Small intestine (tissue), 7 donors: ENCODE data around the gene CALHM3. TPM values are rescaled to one million over a fixed set of nuclear protein-coding genes. Genes with fewer than 3 reads are reported as not detected.
A peak's percentile ranks its signal among the peaks of the same experiment; 100 is the strongest.

Experiments
- DNase-seq, 2 donors: peaks; one replicate each; pipeline versions ENCODE4 v3.0.0 to v3.0.0-alpha.2; 2013
- FAIRE-seq: peaks from 2 replicates; lab custom pipeline; 2012; peaks lifted over from hg19 to GRCh38; lab: Jason Lieb, UNC
- H3K27ac ChIP-seq, 3 donors: one replicate each; pipeline ENCODE4 v1.5.1; 2013; ENCODE audit warnings: low read length in 2 of 3, mild to moderate bottlenecking in 2 of 3, control low read depth in 1 of 3, inconsistent platforms in 1 of 3, low read depth in 1 of 3, moderate library complexity in 1 of 3
- H3K27me3 ChIP-seq, 3 donors: one replicate each; pipeline ENCODE4 v1.6.1; 2013; ENCODE audit warnings: low read length in 3 of 3, inconsistent platforms in 1 of 3; ENCODE audit not compliant: control insufficient read depth in 3 of 3, insufficient read depth in 3 of 3
- H3K36me3 ChIP-seq, 3 donors: one replicate each; pipeline ENCODE4 v1.6.1; 2013; ENCODE audit warnings: low read length in 3 of 3, inconsistent platforms in 1 of 3, low read depth in 1 of 3, mild to moderate bottlenecking in 1 of 3, moderate library complexity in 1 of 3; ENCODE audit not compliant: control insufficient read depth in 3 of 3, insufficient read depth in 2 of 3
- H3K4me1 ChIP-seq, 3 donors: one replicate each; pipeline ENCODE4 v1.6.1; 2013; ENCODE audit warnings: low read length in 2 of 3, inconsistent platforms in 1 of 3, low read depth in 1 of 3, mild to moderate bottlenecking in 1 of 3, moderate library complexity in 1 of 3; ENCODE audit not compliant: control insufficient read depth in 3 of 3, insufficient read depth in 2 of 3
- H3K4me3 ChIP-seq, 3 donors: one replicate each; pipeline ENCODE4 v1.5.1; 2013; ENCODE audit warnings: low read length in 3 of 3, control low read depth in 1 of 3, inconsistent platforms in 1 of 3, low read depth in 1 of 3, mild to moderate bottlenecking in 1 of 3, moderate library complexity in 1 of 3
- H3K9me3 ChIP-seq, 2 donors: one replicate each; pipeline ENCODE4 v1.6.1; 2013; ENCODE audit warnings: low read depth in 1 of 2, low read length in 1 of 2; ENCODE audit not compliant: control insufficient read depth in 2 of 2, insufficient read depth in 1 of 2
- WGBS, 3 donors: extraction: QIAGEN DNeasy Blood & Tissue Kit; methylation state at CpG; one replicate each; pipeline ENCODE4 v1.1.7; 2013; 5-methylcytosine and 5-hydroxymethylcytosine counted together
- polyA plus RNA-seq, 4 donors: library from polyadenylated mRNA; stranded (reverse) in 3 of 4; unstranded in 1 of 4; fragments of 200-250 nt in 3 of 4; fragments of 120-200 nt in 1 of 4; gene quantifications; one replicate each; pipeline versions ENCODE4 v1.2.1 to v1.2.3, GENCODE V29; 2013
- donor health status: healthy with polysubstance abuse.
- donor health status: control.
- donor health status: control.
- donor health status: Bipolar disorder and iron deficiency.
- donor health status: healthy.

CALHM3 gene
- polyA plus RNA-seq, 4 donors = 0.13 TPM; not detected in 3

DNA sequence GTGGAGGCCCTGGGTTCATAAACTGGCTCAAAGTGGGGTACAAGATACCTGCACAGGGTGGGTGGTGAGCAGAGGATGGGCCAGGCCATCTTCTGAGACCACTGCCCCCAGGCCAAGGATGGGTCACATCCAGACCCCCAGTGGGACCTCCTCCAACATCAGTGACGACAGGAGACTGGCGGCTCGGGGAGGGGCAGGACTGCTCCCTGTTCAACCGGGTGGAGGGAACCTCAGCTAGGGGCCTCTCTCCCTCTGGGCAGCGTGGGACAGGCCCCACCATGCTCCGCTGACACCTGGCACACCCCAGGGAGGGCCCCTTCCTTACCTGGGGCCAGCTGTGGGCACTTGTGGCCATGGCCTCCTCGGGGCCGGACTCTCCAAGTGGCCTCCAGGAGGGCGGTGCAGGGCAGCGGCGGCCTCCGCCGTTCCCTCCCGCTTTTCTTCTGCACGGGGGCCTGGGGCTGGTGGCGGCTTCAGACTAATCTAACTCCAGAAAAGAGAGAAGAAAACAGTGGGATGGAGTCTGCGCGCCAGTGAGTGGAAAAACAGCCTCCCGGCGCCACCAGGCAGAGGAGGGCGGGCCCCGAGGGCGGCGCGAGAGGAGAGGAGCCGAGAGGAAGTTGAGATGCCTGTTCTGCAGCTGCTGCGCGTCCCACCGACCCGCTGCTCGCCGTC, 27.1 kb downstream of the CALHM3 start, which contains the start of gene CALHM2:
TSS of gene CALHM2 (minus strand) at position 540 of the 675 bp plus-strand sequence. CDS start 2,429 bp downstream, outside the sequence.
- Histone ChIP-seq H3K4me3 (peak within 1 kb of the TSS; percentile 55 to 67 (median 57)), H3K36me3 (peaks cover 0 to 27% (median 3%) of the 10 kb centered on the region in 3 donors), H3K27ac (peak within 1 kb of the TSS; percentile 36 to 89 (median 65)), H3K9me3 (no peaks in the 10 kb centered on the region), H3K27me3 (no peaks in the 10 kb centered on the region), H3K4me1 (peaks cover 0 to 6% (median 0%) of the 10 kb centered on the region in 3 donors)
- WGBS, 3 donors = 1% methylated on average over 22 to 32 of the region's 32 CpGs
- no peak for FAIRE-seq
- peak; percentile 40 to 70 for DNase-seq

DNA sequence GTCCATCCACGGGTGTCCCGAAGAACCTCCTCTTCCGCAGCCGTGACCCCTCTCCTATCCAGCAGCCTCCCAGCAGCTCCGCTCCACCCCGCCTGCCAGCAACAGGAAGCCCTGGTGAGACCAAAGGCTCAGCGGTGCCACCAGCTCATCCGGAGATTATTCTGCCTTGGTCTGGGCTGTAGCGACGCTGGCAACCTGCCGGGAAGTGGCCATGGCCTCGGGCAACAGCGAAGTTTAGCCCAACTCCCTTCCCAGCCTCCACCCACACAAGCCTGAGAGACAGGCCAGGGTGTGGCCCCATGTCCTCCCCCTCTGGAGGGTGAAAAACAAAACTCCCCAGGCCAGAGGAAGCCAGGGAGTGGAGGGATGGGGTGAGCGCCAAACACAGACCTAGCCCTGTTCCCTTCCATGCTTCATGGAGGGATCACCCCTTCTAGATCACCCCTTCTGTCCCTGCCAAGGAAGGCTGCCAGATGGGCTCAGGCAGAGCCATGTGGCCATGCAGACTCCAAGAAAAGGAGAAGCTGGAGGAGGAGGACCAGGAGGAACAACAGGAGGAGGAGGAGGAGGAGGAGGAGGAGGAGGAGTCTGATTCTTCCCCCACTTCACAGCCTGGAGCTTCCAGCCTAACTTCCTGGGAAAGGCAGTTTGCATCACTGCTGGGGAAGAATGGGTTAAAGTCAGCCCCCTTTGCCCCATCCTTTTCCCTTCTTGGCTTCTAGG, 27.8 kb downstream of the CALHM3 start:
- H3K27ac ChIP-seq = peak overlapping the region; percentile 36 to 89 (median 65)
- peaks cover 0 to 6% (median 0%) of the 10 kb centered on the region in 3 donors for H3K4me1 ChIP-seq
- 32 to 54% (median 51%) methylated on average over 14 of the region's 14 CpGs for WGBS, 3 donors
- H3K27me3 ChIP-seq = no peaks in the 10 kb centered on the region
- FAIRE-seq (no peak), DNase-seq (peak in 1 of 2 donors; percentile 17)
- peak overlapping the region; percentile 55 to 67 (median 57) for H3K4me3 ChIP-seq
- H3K9me3 ChIP-seq = no peaks in the 10 kb centered on the region
- H3K36me3 ChIP-seq = peaks cover 0 to 34% (median 7%) of the 10 kb centered on the region in 3 donors

DNA sequence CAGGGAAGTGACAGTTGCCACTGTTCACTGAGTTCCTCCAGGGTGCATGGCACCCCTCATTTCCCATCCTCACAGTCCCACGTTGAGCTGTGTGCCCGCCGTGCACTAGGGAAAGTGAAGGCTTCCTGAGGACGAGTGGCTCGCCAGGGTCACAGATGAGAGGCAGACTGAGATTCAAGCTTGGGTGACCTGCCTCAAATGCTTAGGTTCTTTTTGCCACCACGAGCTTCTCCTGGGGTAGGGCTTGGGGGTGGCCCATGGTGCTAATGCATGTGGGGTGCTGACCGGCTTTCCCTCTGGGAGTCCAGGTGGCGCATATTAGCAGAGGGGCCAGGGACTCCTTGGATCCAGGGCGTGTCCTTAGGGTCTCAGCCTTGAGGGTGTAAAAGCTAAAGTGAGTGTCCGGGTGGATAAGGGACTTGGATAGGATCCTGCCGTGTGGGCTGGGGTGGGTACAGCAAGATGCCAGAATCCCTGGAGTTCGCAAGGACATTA, 28.8 kb downstream of the CALHM3 start:
- H3K36me3 ChIP-seq = peaks cover 0 to 44% (median 10%) of the 10 kb centered on the region in 3 donors
- no peaks in the 10 kb centered on the region for H3K9me3 ChIP-seq
- H3K27me3 ChIP-seq = no peaks in the 10 kb centered on the region
- peaks cover 0 to 6% (median 0%) of the 10 kb centered on the region in 3 donors for H3K4me1 ChIP-seq
- no peak overlapping the region for H3K4me3 ChIP-seq
- peak overlapping the region in 1 of 3 donors; percentile 89 for H3K27ac ChIP-seq
- no peak for DNase-seq
- 85 to 89% (median 86%) methylated on average over 12 of the region's 12 CpGs for WGBS, 3 donors
- FAIRE-seq = no peak

DNA sequence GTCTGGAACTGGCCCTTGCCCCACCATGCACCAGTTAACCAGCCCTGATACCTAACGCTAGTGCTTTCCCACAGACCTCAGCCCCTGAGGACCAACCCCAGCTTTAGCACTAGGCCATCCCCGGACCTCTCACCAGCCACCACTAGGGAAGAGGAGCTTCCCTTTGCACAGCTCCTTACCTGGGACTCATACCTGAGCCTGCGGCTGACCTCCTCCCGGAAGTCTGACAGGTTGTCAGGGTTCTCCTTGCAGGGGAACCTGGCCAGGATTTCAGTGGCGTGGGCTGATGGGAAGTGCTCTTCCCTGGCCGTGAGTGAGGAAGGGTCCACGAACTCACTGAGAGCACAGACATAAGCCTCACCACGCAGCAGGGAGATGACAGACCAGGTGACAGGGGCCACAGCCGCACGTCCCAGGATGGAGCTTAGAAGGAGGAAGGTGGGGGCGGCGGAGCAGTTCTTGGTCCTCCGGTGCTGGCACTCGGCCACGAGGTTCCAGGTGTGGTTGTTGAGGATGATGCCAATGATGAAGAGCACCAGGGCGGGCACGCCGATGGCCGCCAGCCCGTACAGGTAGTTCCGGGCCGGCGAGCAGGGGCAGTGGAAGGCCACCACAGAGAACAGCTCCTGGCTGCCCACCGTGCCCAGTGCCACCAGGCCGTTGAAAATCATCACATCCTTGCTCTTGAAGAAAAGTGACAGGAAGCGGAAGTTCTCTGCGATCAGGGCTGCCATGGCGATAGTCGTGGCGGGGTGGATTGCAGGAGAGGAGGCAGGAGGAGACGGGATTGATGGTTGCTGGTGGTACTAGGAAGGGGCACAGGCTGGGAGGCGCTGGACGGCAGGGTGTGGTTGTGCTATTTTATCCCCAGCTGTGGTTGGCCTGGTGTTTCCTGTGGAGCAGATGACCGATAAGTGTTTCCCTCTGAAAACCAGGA, 29.6 kb downstream of the CALHM3 start:
- FAIRE-seq (no peak), DNase-seq (no peak)
- Histone ChIP-seq H3K27me3 (no peaks in the 10 kb centered on the region), H3K4me1 (peaks cover 0 to 6% (median 0%) of the 10 kb centered on the region in 3 donors), H3K4me3 (no peak overlapping the region), H3K9me3 (no peaks in the 10 kb centered on the region), H3K27ac (peak overlapping the region in 1 of 3 donors; percentile 23), H3K36me3 (peaks cover 7 to 52% (median 13%) of the 10 kb centered on the region in 3 donors)
- 86 to 90% (median 87%) methylated on average over 33 to 34 of the region's 34 CpGs for WGBS, 3 donors

DNA sequence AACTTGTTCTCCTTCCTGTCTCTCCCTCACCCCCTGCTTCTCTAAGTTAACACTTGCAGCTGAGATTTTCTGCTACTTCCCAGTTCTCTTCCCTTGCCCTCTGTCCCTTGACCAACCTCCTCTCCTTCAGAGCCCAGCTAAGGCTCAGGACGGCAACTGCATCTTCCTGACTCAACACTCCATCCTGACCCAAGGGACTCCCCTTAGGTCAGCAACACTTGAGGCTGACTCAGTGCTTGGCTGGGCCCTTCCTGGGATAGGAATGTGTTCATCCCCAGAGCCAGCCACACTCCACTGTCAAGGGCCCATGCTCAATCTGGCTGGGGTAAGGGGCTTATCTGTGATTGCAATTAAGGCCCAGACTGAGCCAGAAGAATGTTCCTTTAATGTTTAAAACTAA, 30.3 kb downstream of the CALHM3 start:
- 54 to 81% (median 79%) methylated on average over 1 of the region's 1 CpG for WGBS, 3 donors
- Histone ChIP-seq H3K27ac (no peak overlapping the region), H3K4me3 (no peak overlapping the region), H3K36me3 (peaks cover 8 to 59% (median 15%) of the 10 kb centered on the region in 3 donors), H3K27me3 (no peaks in the 10 kb centered on the region), H3K9me3 (no peaks in the 10 kb centered on the region), H3K4me1 (peaks cover 0 to 6% (median 0%) of the 10 kb centered on the region in 3 donors)
- no peak for FAIRE-seq
- DNase-seq = no peak

DNA sequence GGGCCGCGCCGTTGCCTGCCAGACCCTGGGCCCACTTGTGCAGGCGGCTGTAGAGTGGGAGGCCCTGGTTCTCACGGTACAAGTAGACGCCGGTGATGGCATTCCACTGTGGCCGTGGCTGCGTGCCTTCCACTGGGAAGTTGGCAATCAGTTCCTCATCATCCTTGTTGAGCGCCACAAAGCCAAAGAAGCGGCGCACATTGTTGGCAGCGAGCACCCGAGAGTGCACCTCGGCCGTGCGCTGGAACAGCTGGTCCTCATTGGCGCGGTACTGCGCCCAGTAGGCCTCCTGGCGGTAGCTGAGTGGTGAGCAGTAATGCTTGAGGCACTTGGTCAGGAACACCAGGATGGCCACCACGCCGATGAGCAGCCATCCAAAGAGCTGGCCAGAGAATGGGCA, 31.9 kb downstream of the CALHM3 start:
- FAIRE-seq (no peak), DNase-seq (no peak)
- Histone ChIP-seq H3K27me3 (no peaks in the 10 kb centered on the region), H3K4me1 (no peaks in the 10 kb centered on the region), H3K9me3 (no peaks in the 10 kb centered on the region), H3K36me3 (peaks cover 15 to 75% (median 21%) of the 10 kb centered on the region in 3 donors), H3K4me3 (no peak overlapping the region), H3K27ac (no peak overlapping the region)
- 96 to 99% (median 97%) methylated on average over 23 of the region's 23 CpGs for WGBS, 3 donors

DNA sequence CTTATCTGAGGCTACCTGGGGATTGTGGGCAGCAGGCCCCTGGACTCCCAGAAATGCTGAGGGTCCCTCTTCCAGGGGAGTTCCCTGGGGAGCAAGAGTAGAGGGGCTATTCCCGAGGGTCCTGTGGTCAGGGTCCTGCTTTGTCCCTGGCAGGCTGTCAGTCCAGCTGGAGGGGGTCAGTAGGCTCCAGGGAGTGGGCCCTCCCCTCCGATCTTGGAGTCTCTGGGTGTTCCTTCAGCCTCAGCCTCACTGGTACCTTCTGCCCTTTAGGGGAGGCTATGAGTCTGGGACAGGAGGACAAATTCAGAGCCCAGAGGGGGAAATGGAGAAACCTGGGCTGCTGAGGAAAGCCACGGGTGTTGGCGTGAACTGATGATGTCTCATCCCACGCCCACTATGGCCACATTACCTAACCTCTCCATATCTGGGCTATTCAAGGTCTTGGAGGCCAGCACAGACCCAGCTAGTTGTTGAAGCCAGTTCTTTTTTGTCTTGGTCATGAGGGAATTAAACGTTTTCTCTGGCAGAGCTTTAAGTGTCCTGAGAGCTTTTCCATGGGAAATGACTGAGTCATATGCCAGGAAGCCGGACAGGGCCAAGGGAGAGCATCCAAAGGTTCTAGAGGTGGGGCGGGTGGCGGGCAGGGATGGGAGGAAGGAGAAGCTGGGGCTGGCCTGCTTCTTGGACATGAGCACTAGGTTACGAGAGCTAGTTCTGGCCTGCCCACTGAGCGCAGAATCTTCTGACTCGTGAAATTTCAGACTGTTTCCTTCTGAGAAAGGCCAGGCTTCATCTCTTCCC, 33.1 kb downstream of the CALHM3 start:
- H3K4me3 ChIP-seq = no peak overlapping the region
- peak overlapping the region in 2 of 3 donors; percentile 21 to 77 for H3K27ac ChIP-seq
- no peak for FAIRE-seq
- no peaks in the 10 kb centered on the region for H3K4me1 ChIP-seq
- no peak for DNase-seq
- H3K36me3 ChIP-seq = peaks cover 18 to 87% (median 28%) of the 10 kb centered on the region in 3 donors
- no peaks in the 10 kb centered on the region for H3K27me3 ChIP-seq
- no peaks in the 10 kb centered on the region for H3K9me3 ChIP-seq
- WGBS, 3 donors = 61 to 82% (median 75%) methylated on average over 12 of the region's 12 CpGs
